Limb (tissue), 2 donors: ENCODE measurements around the gene CETN1.
A peak's percentile ranks its signal among the peaks of the same experiment; 100 is the strongest.

ENCODE experiments used
- DNase-seq, 2 donors: peaks; one replicate each; pipeline ENCODE4 v3.0.0-alpha.2; 2016; ENCODE audit errors: extremely low spot score in 2 of 2

Gene CETN1

GRCh38 chr18:622289-622688, 42.1 kb downstream of the CETN1 start:
- DNase-seq = no peak

GRCh38 chr18:623761-624620, 43.8 kb downstream of the CETN1 start:
- peak; percentile 63 to 78 for DNase-seq

GRCh38 chr18:627231-627630, 47.1 kb downstream of the CETN1 start:
- DNase-seq = no peak

GRCh38 chr18:629269-630150, 49.3 kb downstream of the CETN1 start:
- DNase-seq = no peak

GRCh38 chr18:631560-631959, 51.4 kb downstream of the CETN1 start:
- DNase-seq = no peak
